Transverse colon (tissue), 4 donors: ENCODE results near the gene NAT14.

Experiments used
- EP300 ChIP-seq: sonication (generic); formaldehyde crosslinking; IDR thresholded peaks from one replicate; pipeline ENCODE4 v1.6.1; 2017; ENCODE audit warnings: antibody characterized with exemption, low read depth
- POLR2A ChIP-seq: fragments of 450-650 bp; IDR thresholded peaks from one replicate; pipeline ENCODE4 v1.6.1; 2016; ENCODE audit warnings: antibody characterized with exemption, mild to moderate bottlenecking, moderate library complexity
- POLR2AphosphoS5 ChIP-seq, 3 donors: sonication (generic); formaldehyde crosslinking; IDR thresholded peaks; one replicate each; pipeline ENCODE4 v1.6.1; 2016; ENCODE audit warnings: antibody characterized with exemption in 3 of 3
- TF ChIP-seq, protein P1 (sequence below), 5 experiments: fragments of 200-600 bp in 3 of 5; fragments of 450-650 bp in 2 of 5; sonication (generic) in 3 of 5; IDR thresholded peaks; 1 replicate in 2 of 5; 2 replicates in 3 of 5; pipeline ENCODE4 v1.5.1; 2016 to 2017; ENCODE audit warnings: antibody characterized with exemption in 5 of 5, inconsistent platforms in 3 of 5, mild to moderate bottlenecking in 2 of 5, moderate library complexity in 1 of 5

- TF ChIP-seq, protein P1, sequence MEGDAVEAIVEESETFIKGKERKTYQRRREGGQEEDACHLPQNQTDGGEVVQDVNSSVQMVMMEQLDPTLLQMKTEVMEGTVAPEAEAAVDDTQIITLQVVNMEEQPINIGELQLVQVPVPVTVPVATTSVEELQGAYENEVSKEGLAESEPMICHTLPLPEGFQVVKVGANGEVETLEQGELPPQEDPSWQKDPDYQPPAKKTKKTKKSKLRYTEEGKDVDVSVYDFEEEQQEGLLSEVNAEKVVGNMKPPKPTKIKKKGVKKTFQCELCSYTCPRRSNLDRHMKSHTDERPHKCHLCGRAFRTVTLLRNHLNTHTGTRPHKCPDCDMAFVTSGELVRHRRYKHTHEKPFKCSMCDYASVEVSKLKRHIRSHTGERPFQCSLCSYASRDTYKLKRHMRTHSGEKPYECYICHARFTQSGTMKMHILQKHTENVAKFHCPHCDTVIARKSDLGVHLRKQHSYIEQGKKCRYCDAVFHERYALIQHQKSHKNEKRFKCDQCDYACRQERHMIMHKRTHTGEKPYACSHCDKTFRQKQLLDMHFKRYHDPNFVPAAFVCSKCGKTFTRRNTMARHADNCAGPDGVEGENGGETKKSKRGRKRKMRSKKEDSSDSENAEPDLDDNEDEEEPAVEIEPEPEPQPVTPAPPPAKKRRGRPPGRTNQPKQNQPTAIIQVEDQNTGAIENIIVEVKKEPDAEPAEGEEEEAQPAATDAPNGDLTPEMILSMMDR (IDR thresholded peaks at IDR 0.05), result no peak
- TF ChIP-seq POLR2AphosphoS5 (IDR thresholded peaks at IDR 0.05) (no peak), EP300 (no peak), POLR2A (no peak)
Measured at GRCh38 chr19:55495646-55496349, 10.8 kb downstream of the NAT14 start.
